ENCODE results near the gene JAKMIP1. TPM values are rescaled to one million over a fixed set of nuclear protein-coding genes. Genes with fewer than 3 reads are reported as not detected.

The JAKMIP1 gene
- polyA plus RNA-seq, 1 donor from 2014 or later: 15.3 TPM

GRCh38 chr4:5996641-5997040 is 203.7 kb downstream of the JAKMIP1 start:
- Histone ChIP-seq H2AFZ (ENCODE audit: low read depth, low read length) (no peak overlapping the region), H3K9ac (ENCODE audit: low read length) (no peak overlapping the region), H3K27me3 (ENCODE audit: insufficient read depth, low read depth, low read length) (no peaks in the 10 kb centered on the region), H3K4me2 (ENCODE audit: low read length) (no peak overlapping the region), H3F3A (ENCODE audit: insufficient read depth, low read length, poor library complexity, severe bottlenecking) (no peaks in the 10 kb centered on the region), H3K36me3 (ENCODE audit: insufficient read depth, low read length) (no peaks in the 10 kb centered on the region), H3K4me3 (ENCODE audit: low read length) (no peak overlapping the region), H3K27ac (ENCODE audit: low read length) (no peak overlapping the region), H4K20me1 (ENCODE audit: insufficient read depth) (no peaks in the 10 kb centered on the region), H3K79me2 (replicated peaks; ENCODE audit: insufficient read depth, low read length) (no peaks in the 10 kb centered on the region), H3K9me2 (ENCODE audit: insufficient read depth, low read length) (no peaks in the 10 kb centered on the region), H3K9me3 (ENCODE audit: low read length) (no peaks in the 10 kb centered on the region)
- TF ChIP-seq TAF1 (IDR thresholded peaks at IDR 0.05; ENCODE audit: low read depth) (no peak), EZH2 (IDR thresholded peaks at IDR 0.05; ENCODE audit: borderline replicate concordance, insufficient read depth, low read length, poor library complexity, severe bottlenecking) (no peak), POLR2AphosphoS5 (IDR thresholded peaks at IDR 0.05) (no peak), RAD21 (conservative IDR thresholded peaks at IDR 0.05) (no peak), MXI1 (conservative IDR thresholded peaks at IDR 0.05; ENCODE audit: poor library complexity, severe bottlenecking) (no peak), EP300 (conservative IDR thresholded peaks at IDR 0.05; ENCODE audit: poor library complexity, severe bottlenecking) (no peak), CTCF (IDR thresholded peaks at IDR 0.05; ENCODE audit: poor library complexity, severe bottlenecking) (no peak), SMC3 (conservative IDR thresholded peaks at IDR 0.05; ENCODE audit: poor library complexity) (no peak)
- TF ChIP-seq, protein P1, sequence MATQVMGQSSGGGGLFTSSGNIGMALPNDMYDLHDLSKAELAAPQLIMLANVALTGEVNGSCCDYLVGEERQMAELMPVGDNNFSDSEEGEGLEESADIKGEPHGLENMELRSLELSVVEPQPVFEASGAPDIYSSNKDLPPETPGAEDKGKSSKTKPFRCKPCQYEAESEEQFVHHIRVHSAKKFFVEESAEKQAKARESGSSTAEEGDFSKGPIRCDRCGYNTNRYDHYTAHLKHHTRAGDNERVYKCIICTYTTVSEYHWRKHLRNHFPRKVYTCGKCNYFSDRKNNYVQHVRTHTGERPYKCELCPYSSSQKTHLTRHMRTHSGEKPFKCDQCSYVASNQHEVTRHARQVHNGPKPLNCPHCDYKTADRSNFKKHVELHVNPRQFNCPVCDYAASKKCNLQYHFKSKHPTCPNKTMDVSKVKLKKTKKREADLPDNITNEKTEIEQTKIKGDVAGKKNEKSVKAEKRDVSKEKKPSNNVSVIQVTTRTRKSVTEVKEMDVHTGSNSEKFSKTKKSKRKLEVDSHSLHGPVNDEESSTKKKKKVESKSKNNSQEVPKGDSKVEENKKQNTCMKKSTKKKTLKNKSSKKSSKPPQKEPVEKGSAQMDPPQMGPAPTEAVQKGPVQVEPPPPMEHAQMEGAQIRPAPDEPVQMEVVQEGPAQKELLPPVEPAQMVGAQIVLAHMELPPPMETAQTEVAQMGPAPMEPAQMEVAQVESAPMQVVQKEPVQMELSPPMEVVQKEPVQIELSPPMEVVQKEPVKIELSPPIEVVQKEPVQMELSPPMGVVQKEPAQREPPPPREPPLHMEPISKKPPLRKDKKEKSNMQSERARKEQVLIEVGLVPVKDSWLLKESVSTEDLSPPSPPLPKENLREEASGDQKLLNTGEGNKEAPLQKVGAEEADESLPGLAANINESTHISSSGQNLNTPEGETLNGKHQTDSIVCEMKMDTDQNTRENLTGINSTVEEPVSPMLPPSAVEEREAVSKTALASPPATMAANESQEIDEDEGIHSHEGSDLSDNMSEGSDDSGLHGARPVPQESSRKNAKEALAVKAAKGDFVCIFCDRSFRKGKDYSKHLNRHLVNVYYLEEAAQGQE (IDR thresholded peaks at IDR 0.05; ENCODE audit: borderline replicate concordance): no peak

GRCh38 chr4:5995901-5996623 is 204.3 kb downstream of the JAKMIP1 start:
- no peak overlapping the region for H3K4me3 ChIP-seq (ENCODE audit: low read length)
- no peak overlapping the region for H2AFZ ChIP-seq (ENCODE audit: low read depth, low read length)
- no peaks in the 10 kb centered on the region for H3K9me3 ChIP-seq (ENCODE audit: low read length)
- H3K27ac ChIP-seq (ENCODE audit: low read length): no peak overlapping the region
- H3K79me2 ChIP-seq (replicated peaks; ENCODE audit: insufficient read depth, low read length): no peaks in the 10 kb centered on the region
- no peaks in the 10 kb centered on the region for H3K9me2 ChIP-seq (ENCODE audit: insufficient read depth, low read length)
- no peak overlapping the region for H3K9ac ChIP-seq (ENCODE audit: low read length)
- H3K36me3 ChIP-seq (ENCODE audit: insufficient read depth, low read length): no peaks in the 10 kb centered on the region
- H3K27me3 ChIP-seq (ENCODE audit: insufficient read depth, low read depth, low read length): no peaks in the 10 kb centered on the region
- no peaks in the 10 kb centered on the region for H3F3A ChIP-seq (ENCODE audit: insufficient read depth, low read length, poor library complexity, severe bottlenecking)
- no peak for TF ChIP-seq RAD21 (conservative IDR thresholded peaks at IDR 0.05)
- TF ChIP-seq MXI1 (conservative IDR thresholded peaks at IDR 0.05; ENCODE audit: poor library complexity, severe bottlenecking): no peak
- TF ChIP-seq TAF1 (IDR thresholded peaks at IDR 0.05; ENCODE audit: low read depth): no peak
- no peak for TF ChIP-seq SMC3 (conservative IDR thresholded peaks at IDR 0.05; ENCODE audit: poor library complexity)
- no peak for TF ChIP-seq CTCF (IDR thresholded peaks at IDR 0.05; ENCODE audit: poor library complexity, severe bottlenecking)
- no peak for TF ChIP-seq EZH2 (IDR thresholded peaks at IDR 0.05; ENCODE audit: borderline replicate concordance, insufficient read depth, low read length, poor library complexity, severe bottlenecking)
- TF ChIP-seq, protein P1 (IDR thresholded peaks at IDR 0.05; ENCODE audit: borderline replicate concordance): no peak
- no peak for TF ChIP-seq EP300 (conservative IDR thresholded peaks at IDR 0.05; ENCODE audit: poor library complexity, severe bottlenecking)
- TF ChIP-seq POLR2AphosphoS5 (IDR thresholded peaks at IDR 0.05): no peak
- no peaks in the 10 kb centered on the region for H4K20me1 ChIP-seq (ENCODE audit: insufficient read depth)
- H3K4me2 ChIP-seq (ENCODE audit: low read length): no peak overlapping the region

Measured in neural cell (in vitro differentiated cells).